HepG2 (cell line): ENCODE results near the gene RNASE4. TPM values are rescaled to one million over a fixed set of nuclear protein-coding genes. Genes with fewer than 3 reads are reported as not detected.
A peak's percentile ranks its signal among the peaks of the same experiment; 100 is the strongest.

ENCODE experiments used
- ARNT ChIP-seq: fragments of 450-650 bp; IDR thresholded peaks from 2 replicates; pipeline ENCODE4 v1.6.1; 2017
- ATM ChIP-seq: fragments of 450-650 bp; IDR thresholded peaks from 2 replicates; pipeline ENCODE4 v1.7.1; 2017; ENCODE audit warnings: mild to moderate bottlenecking, borderline replicate concordance
- BHLHE40 ChIP-seq: IDR thresholded peaks from 2 replicates; pipeline ENCODE4 v1.6.1; 2011; ENCODE audit warnings: low read length, improper control_type of control experiment
- CAMTA2 ChIP-seq: sonication (generic); formaldehyde crosslinking; IDR thresholded peaks from 2 replicates; pipeline ENCODE4 v1.4.0; 2020; ENCODE audit warnings: mild to moderate bottlenecking, missing genetic modification reagents, borderline replicate concordance
- CEBPG ChIP-seq: IDR thresholded peaks from 2 replicates; pipeline ENCODE4 v1.6.1; 2016
- CSRNP1 ChIP-seq: sonication (generic); formaldehyde crosslinking; IDR thresholded peaks from 2 replicates; pipeline ENCODE4 v1.8.1; 2023; ENCODE audit warnings: mild to moderate bottlenecking, missing genetic modification reagents
- EEA1 ChIP-seq: sonication (generic); formaldehyde crosslinking; IDR thresholded peaks from 2 replicates; pipeline ENCODE4 v1.5.1; 2020; ENCODE audit warnings: mild to moderate bottlenecking, missing genetic modification reagents, borderline replicate concordance
- ETV5 ChIP-seq: IDR thresholded peaks from 2 replicates; pipeline ENCODE4 v1.6.1; 2018; ENCODE audit warnings: missing biosample characterization, missing genetic modification reagents, inconsistent platforms, borderline replicate concordance
- FOXA3 ChIP-seq: IDR thresholded peaks from 2 replicates; pipeline ENCODE4 v1.6.1; 2016; ENCODE audit warnings: missing genetic modification reagents, missing compliant biosample characterization
- FOXJ3 ChIP-seq: sonication (generic); formaldehyde crosslinking; IDR thresholded peaks from 2 replicates; pipeline ENCODE4 v1.4.0; 2020; ENCODE audit warnings: missing genetic modification reagents, mild to moderate bottlenecking, borderline replicate concordance
- HNF1A ChIP-seq, 2 experiments: sonication (generic) in 1 of 2; formaldehyde crosslinking in 1 of 2; IDR thresholded peaks; 2 replicates each; pipeline versions ENCODE4 v1.4.0 to v1.6.1; 2016 to 2020; ENCODE audit warnings: borderline replicate concordance in 1 of 2, low read depth in 1 of 2, mild to moderate bottlenecking in 1 of 2, missing genetic modification reagents in 1 of 2
- HOXA3 ChIP-seq: sonication (generic); formaldehyde crosslinking; IDR thresholded peaks from 2 replicates; pipeline ENCODE4 v1.5.0; 2020; ENCODE audit warnings: missing genetic modification reagents
- KDM2A ChIP-seq: sonication (generic); formaldehyde crosslinking; IDR thresholded peaks from 2 replicates; pipeline ENCODE4 v1.4.0; 2020; ENCODE audit warnings: low read depth, missing genetic modification reagents, borderline replicate concordance
- MXI1 ChIP-seq: IDR thresholded peaks from 3 replicates; pipeline ENCODE4 v1.6.1; 2012; ENCODE audit warnings: low read depth, low read length, inconsistent platforms, borderline replicate concordance
- NR2C2 ChIP-seq: sonication (generic); formaldehyde crosslinking; IDR thresholded peaks from 2 replicates; pipeline ENCODE4 v1.4.0; 2020; ENCODE audit warnings: missing genetic modification reagents, mild to moderate bottlenecking, moderate library complexity, borderline replicate concordance
- PPARG ChIP-seq: conservative IDR thresholded peaks from 2 replicates; pipeline ENCODE4 v1.6.1; 2016; ENCODE audit warnings: missing biosample characterization, missing genetic modification reagents
- RFX3 ChIP-seq: IDR thresholded peaks from 2 replicates; pipeline ENCODE4 v1.6.1; 2016; ENCODE audit warnings: missing biosample characterization, missing genetic modification reagents
- TARDBP ChIP-seq: sonication (generic); formaldehyde crosslinking; IDR thresholded peaks from 2 replicates; pipeline ENCODE4 v1.8.0; 2022; ENCODE audit warnings: mild to moderate bottlenecking, missing genetic modification reagents
- TP53 ChIP-seq: sonication (generic); formaldehyde crosslinking; conservative IDR thresholded peaks from 2 replicates; pipeline ENCODE4 v1.4.0; 2020; ENCODE audit warnings: missing genetic modification reagents
- XBP1 ChIP-seq: sonication (generic); formaldehyde crosslinking; IDR thresholded peaks from 2 replicates; pipeline ENCODE4 v1.5.0; 2020; ENCODE audit warnings: missing genetic modification reagents
- ZNF589 ChIP-seq: sonication (generic); formaldehyde crosslinking; conservative IDR thresholded peaks from 2 replicates; pipeline ENCODE4 v1.8.0; 2022; ENCODE audit warnings: mild to moderate bottlenecking, moderate library complexity, missing genetic modification reagents
- ZNF891 ChIP-seq: sonication (generic); formaldehyde crosslinking; IDR thresholded peaks from 2 replicates; pipeline ENCODE4 v1.5.0; 2020; ENCODE audit warnings: mild to moderate bottlenecking, missing genetic modification reagents
- ZSCAN20 ChIP-seq: sonication (generic); formaldehyde crosslinking; IDR thresholded peaks from 2 replicates; pipeline ENCODE4 v1.4.0; 2020; ENCODE audit warnings: missing genetic modification reagents, mild to moderate bottlenecking, borderline replicate concordance
- polyA plus RNA-seq, 8 experiments: library from polyadenylated mRNA; depleted of rRNA in 3 of 8; stranded (reverse) in 7 of 8; unstranded in 1 of 8; fragments of >200 nt; fragmentation: Illumina TruSeq in 4 of 8; extraction: Trizol in 4 of 8; gene quantifications; 2 replicates each; pipeline versions ENCODE4 v1.2.1 to v1.2.3, GENCODE V29; 2011 to 2016; ENCODE audit warnings: low read depth in 4 of 8, missing spikeins in 1 of 8, mixed read lengths in 1 of 8; ENCODE audit not compliant: insufficient read depth in 1 of 8
- total RNA-seq, 5 experiments: library from RNA; depleted of rRNA; stranded (reverse); fragments of >200 nt; fragmentation: Illumina TruSeq; extraction: Trizol; gene quantifications; 2 replicates each; pipeline ENCODE4 v1.2.3, GENCODE V29; 2016; ENCODE audit warnings: low read depth in 1 of 5
- TF ChIP-seq, protein P1 (sequence below): sonication (generic); formaldehyde crosslinking; IDR thresholded peaks from 2 replicates; pipeline ENCODE4 v1.5.0; 2020; ENCODE audit warnings: mild to moderate bottlenecking, missing genetic modification reagents, moderate library complexity

The RNASE4 gene
- total and polyA plus RNA-seq, 2 of the 13 experiments (the other 11 are each of a cell fraction or from before 2014, with no cell fraction given): 109 to 983 TPM

- TF ChIP-seq CSRNP1 (CRISPR knock-in tag) (no peak), NR2C2 (no peak), RFX3 (CRISPR knock-in tag) (no peak), FOXA3 (CRISPR knock-in tag) (0 out of 2 replicates have a peak, but pooled peaks have one; percentile 22), FOXJ3 (CRISPR knock-in tag) (no peak), ZSCAN20 (CRISPR knock-in tag) (no peak), ZNF891 (CRISPR knock-in tag) (no peak), ETV5 (CRISPR knock-in tag) (no peak), XBP1 (CRISPR knock-in tag) (no peak), CAMTA2 (no peak), BHLHE40 (no peak), HNF1A (IDR thresholded peaks at IDR 0.05; ENCODE audit: low read depth) (peak; percentile 78), HNF1A (CRISPR knock-in tag; IDR thresholded peaks at IDR 0.05; ENCODE audit: borderline replicate concordance) (0 out of 2 replicates have a peak, but pooled peaks have one; percentile 34), HOXA3 (CRISPR knock-in tag) (no peak; the same call in 1 of the 2 replicates), EEA1 (CRISPR knock-in tag) (no peak), ATM (no peak), ZNF589 (CRISPR knock-in tag) (no peak), ARNT (no peak), PPARG (CRISPR knock-in tag) (no peak), KDM2A (no peak), TP53 (CRISPR knock-in tag) (no peak), TARDBP (CRISPR knock-in tag) (0 out of 2 replicates have a peak, but pooled peaks have one; percentile 5), CEBPG (CRISPR knock-in tag) (peak; percentile 20; the same call in 1 of the 2 replicates), MXI1 (no peak)
- TF ChIP-seq, protein P1, sequence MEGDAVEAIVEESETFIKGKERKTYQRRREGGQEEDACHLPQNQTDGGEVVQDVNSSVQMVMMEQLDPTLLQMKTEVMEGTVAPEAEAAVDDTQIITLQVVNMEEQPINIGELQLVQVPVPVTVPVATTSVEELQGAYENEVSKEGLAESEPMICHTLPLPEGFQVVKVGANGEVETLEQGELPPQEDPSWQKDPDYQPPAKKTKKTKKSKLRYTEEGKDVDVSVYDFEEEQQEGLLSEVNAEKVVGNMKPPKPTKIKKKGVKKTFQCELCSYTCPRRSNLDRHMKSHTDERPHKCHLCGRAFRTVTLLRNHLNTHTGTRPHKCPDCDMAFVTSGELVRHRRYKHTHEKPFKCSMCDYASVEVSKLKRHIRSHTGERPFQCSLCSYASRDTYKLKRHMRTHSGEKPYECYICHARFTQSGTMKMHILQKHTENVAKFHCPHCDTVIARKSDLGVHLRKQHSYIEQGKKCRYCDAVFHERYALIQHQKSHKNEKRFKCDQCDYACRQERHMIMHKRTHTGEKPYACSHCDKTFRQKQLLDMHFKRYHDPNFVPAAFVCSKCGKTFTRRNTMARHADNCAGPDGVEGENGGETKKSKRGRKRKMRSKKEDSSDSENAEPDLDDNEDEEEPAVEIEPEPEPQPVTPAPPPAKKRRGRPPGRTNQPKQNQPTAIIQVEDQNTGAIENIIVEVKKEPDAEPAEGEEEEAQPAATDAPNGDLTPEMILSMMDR (CRISPR knock-in tag): no peak
These were observed 3.9 kb downstream of the RNASE4 start, which contains the start of gene ANG (continued) for GRCh38 chr14:20688167-20688839.
